Skin epidermis (tissue), 12 donors: ENCODE data around the gene C19orf81.
"Not testable (repeated sequence)": the region's sequence is repeated elsewhere in the genome, so short reads cannot be mapped to it uniquely, and the experiment has no call there.

ENCODE experiments used
- H3K27ac ChIP-seq, 21 experiments: fragments of 200-600 bp; sonication (generic) in 11 of 21; one replicate each; pipeline ENCODE4 v1.5.0; 2020; ENCODE audit warnings: mild to moderate bottlenecking in 3 of 21, inconsistent platforms in 2 of 21, moderate library complexity in 2 of 21
- H3K4me3 ChIP-seq, 7 experiments: fragments of 200-600 bp; sonication (generic) in 2 of 7; one replicate each; pipeline ENCODE4 v1.5.0; 2020; ENCODE audit warnings: inconsistent platforms in 2 of 7, mild to moderate bottlenecking in 2 of 7, moderate library complexity in 1 of 7

Gene C19orf81

GRCh38 chr19:50649433-50650391, at the start of gene C19orf81:
TSS of gene C19orf81 (plus strand) at chr19:50649445. CDS start at chr19:50649445, 0 bp downstream.
- Histone ChIP-seq H3K27ac (no peak within 1 kb of the TSS), H3K4me3 (no peak within 1 kb of the TSS)

GRCh38 chr19:50601407-50602088, 47.7 kb upstream of the C19orf81 start:
- H3K4me3 ChIP-seq = no peak overlapping the region
- no peak overlapping the region for H3K27ac ChIP-seq

GRCh38 chr19:50602089-50602422, 47.2 kb upstream of the C19orf81 start:
- Histone ChIP-seq H3K4me3 (no peak overlapping the region), H3K27ac (no peak overlapping the region)

- Histone ChIP-seq H3K4me3 (no peak overlapping the region), H3K27ac (no peak overlapping the region)
Observed at GRCh38 chr19:50602496-50602895, 46.7 kb upstream of the C19orf81 start.

GRCh38 chr19:50602935-50603334, 46.3 kb upstream of the C19orf81 start:
- H3K27ac ChIP-seq = no peak overlapping the region
- H3K4me3 ChIP-seq = no peak overlapping the region

GRCh38 chr19:50604264-50605073, 44.8 kb upstream of the C19orf81 start:
- not testable (repeated sequence) for H3K27ac ChIP-seq, H3K4me3 ChIP-seq

- not testable (repeated sequence) for H3K4me3 ChIP-seq, H3K27ac ChIP-seq
Observed at GRCh38 chr19:50606059-50606836, 43.0 kb upstream of the C19orf81 start.

GRCh38 chr19:50607388-50607787, 41.9 kb upstream of the C19orf81 start:
- Histone ChIP-seq H3K27ac (no peak overlapping the region), H3K4me3 (no peak overlapping the region)

GRCh38 chr19:50607874-50608785, 41.1 kb upstream of the C19orf81 start:
- Histone ChIP-seq H3K27ac (no peak overlapping the region), H3K4me3 (no peak overlapping the region)

- not testable (repeated sequence) for H3K4me3 ChIP-seq, H3K27ac ChIP-seq
Observed at GRCh38 chr19:50612504-50613404, 36.5 kb upstream of the C19orf81 start.

- not testable (repeated sequence) for H3K27ac ChIP-seq, H3K4me3 ChIP-seq
Observed at GRCh38 chr19:50618379-50618778, 30.9 kb upstream of the C19orf81 start.

GRCh38 chr19:50619184-50619583, 30.1 kb upstream of the C19orf81 start:
- H3K27ac ChIP-seq, H3K4me3 ChIP-seq: not testable (repeated sequence)

- not testable (repeated sequence) for H3K27ac ChIP-seq, H3K4me3 ChIP-seq
Observed at GRCh38 chr19:50620394-50620906, 28.8 kb upstream of the C19orf81 start.

GRCh38 chr19:50624949-50625600, 24.2 kb upstream of the C19orf81 start:
- H3K4me3 ChIP-seq = no peak overlapping the region

GRCh38 chr19:50626011-50626410, 23.2 kb upstream of the C19orf81 start:
- H3K27ac ChIP-seq = no peak overlapping the region

More at GRCh38 chr19:50624949-50625600, 24.2 kb upstream of the C19orf81 start:
- H3K27ac ChIP-seq = no peak overlapping the region

GRCh38 chr19:50626795-50627194, 22.4 kb upstream of the C19orf81 start:
- H3K27ac ChIP-seq = no peak overlapping the region
- H3K4me3 ChIP-seq = no peak overlapping the region

More at GRCh38 chr19:50626011-50626410, 23.2 kb upstream of the C19orf81 start:
- H3K4me3 ChIP-seq = no peak overlapping the region

- H3K4me3 ChIP-seq = no peak overlapping the region
- no peak overlapping the region for H3K27ac ChIP-seq
Observed at GRCh38 chr19:50628146-50628545, 21.1 kb upstream of the C19orf81 start.
